Activated naive CD8-positive, alpha-beta T cell treated with anti-CD3 and anti-CD28 coated beads for 36 hours (primary cell): ENCODE measurements around the gene PTPRM. TPM values are rescaled to one million over a fixed set of nuclear protein-coding genes. Genes with fewer than 3 reads are reported as not detected.

Experiments used
- DNase-seq: peaks from one replicate; pipeline ENCODE4 v3.0.0; 2021
- H3K27ac Mint-ChIP-seq: one replicate; pipeline ENCODE4 v1.8.0; 2022; ENCODE audit warnings: mild to moderate bottlenecking, moderate library complexity, mixed read lengths
- H3K27me3 Mint-ChIP-seq: one replicate; pipeline ENCODE4 v1.8.0; 2022; ENCODE audit warnings: mild to moderate bottlenecking, mixed read lengths
- H3K36me3 Mint-ChIP-seq: one replicate; pipeline ENCODE4 v1.8.0; 2021; ENCODE audit warnings: mild to moderate bottlenecking, mixed read lengths
- H3K4me1 Mint-ChIP-seq: one replicate; pipeline ENCODE4 v1.8.0; 2021; ENCODE audit warnings: mixed read lengths
- H3K4me3 Mint-ChIP-seq: one replicate; pipeline ENCODE4 v1.8.0; 2022; ENCODE audit warnings: mild to moderate bottlenecking, moderate library complexity, mixed read lengths
- H3K9me3 Mint-ChIP-seq: one replicate; pipeline ENCODE4 v1.8.0; 2022; ENCODE audit warnings: mixed read lengths
- total RNA-seq, 2 experiments: library from RNA; stranded (reverse); gene quantifications; one replicate each; pipeline ENCODE4 v1.2.3, GENCODE V29; 2021

The PTPRM gene
- total RNA-seq, 2 experiments from 2014 or later, result 0.22 to 0.52 TPM

DNA sequence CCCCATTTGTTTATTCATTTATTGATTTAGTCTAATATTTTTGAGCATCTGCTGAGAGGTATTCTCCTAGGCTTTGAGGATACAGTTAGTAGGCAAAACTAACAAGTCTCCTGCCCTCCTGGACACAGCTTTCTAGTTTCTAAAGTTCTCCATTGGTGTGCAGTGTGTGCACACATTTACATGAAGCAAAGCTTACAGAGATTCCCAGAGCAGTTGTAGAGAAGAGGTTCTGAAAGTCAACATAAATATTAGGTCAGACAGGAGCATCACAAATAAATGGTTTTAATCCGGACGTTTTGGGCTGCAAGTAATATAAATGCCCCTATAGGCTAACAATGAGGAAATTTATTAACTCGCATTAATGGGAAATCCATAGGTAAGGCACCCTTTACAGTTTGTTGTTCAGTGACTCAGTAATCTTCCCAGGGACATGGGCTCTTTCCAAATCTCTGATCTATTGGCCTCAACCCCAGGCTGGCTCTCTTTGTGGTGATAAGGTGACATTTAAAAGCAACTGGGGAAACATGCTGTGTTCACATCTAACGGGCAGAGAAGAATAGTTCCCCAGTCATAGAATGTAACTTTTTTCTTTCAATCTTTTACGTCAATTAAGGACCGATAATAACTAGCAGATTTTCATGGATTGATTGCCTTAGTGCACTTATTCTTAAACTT, 407.2 kb downstream of the PTPRM start:
- H3K4me1 Mint-ChIP-seq, result no peaks in the 10 kb centered on the region
- no peak overlapping the region for H3K27ac Mint-ChIP-seq

DNA sequence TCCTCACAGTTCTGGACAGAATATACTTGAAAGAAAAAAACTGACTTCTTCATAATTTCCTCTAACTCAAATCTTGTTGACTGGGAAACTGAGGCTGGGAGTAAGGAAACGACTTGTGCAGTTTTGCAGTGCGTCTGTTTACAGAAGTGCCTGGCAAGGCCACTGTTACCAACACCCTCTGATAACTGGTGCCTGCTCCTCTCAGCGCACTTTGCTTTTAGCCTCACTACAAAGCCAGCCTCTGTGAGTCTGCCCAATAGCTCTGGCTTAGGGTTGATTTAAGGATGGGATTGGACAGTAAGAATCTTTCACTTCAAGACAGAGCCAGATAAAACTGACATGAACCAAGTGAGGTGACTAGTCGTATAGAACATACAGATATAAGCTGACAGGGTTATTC, 410.8 kb downstream of the PTPRM start:
- Mint-ChIP-seq H3K4me3 (no peak overlapping the region), H3K27me3 (no peaks in the 10 kb centered on the region), H3K9me3 (no peaks in the 10 kb centered on the region), H3K36me3 (no peaks in the 10 kb centered on the region), H3K4me1 (no peaks in the 10 kb centered on the region), H3K27ac (no peak overlapping the region)
- DNase-seq, result no peak

More for the DNA sequence above, 407.2 kb downstream of the PTPRM start:
- H3K27me3 Mint-ChIP-seq, result no peaks in the 10 kb centered on the region
- DNase-seq, result no peak
- no peaks in the 10 kb centered on the region for H3K36me3 Mint-ChIP-seq
- H3K4me3 Mint-ChIP-seq, result no peak overlapping the region
- H3K9me3 Mint-ChIP-seq, result no peaks in the 10 kb centered on the region

- Mint-ChIP-seq H3K4me3 (no peak overlapping the region), H3K27ac (no peak overlapping the region), H3K27me3 (no peaks in the 10 kb centered on the region)
These were observed 411.7 kb downstream of the PTPRM start for GRCh38 chr18:7978834-7979233.

DNA sequence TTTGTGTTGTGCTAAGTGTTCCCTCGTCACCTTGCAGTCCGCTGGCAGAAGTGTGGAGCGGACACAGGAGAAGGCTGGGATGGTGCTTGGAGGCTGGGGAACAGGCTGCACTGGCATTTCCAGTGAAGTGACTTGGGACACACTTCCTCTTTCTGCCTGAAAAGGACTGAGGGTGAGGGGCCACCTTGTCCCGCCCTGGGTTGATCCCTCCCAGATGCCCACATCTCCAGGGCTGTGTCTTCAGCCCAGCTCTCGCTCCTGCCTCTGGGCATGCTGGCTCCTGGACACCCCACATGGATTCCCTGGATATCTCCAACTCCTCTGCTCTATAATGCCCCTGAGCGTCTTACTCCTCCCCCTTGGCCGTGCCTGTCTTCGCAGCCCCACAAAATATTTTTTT, 412.6 kb downstream of the PTPRM start:
- no peaks in the 10 kb centered on the region for H3K36me3 Mint-ChIP-seq
- H3K27ac Mint-ChIP-seq, result no peak overlapping the region
- H3K27me3 Mint-ChIP-seq, result no peaks in the 10 kb centered on the region
- no peaks in the 10 kb centered on the region for H3K4me1 Mint-ChIP-seq
- H3K4me3 Mint-ChIP-seq, result no peak overlapping the region
- DNase-seq, result no peak
- H3K9me3 Mint-ChIP-seq, result no peaks in the 10 kb centered on the region

More at GRCh38 chr18:7978834-7979233, 411.7 kb downstream of the PTPRM start:
- Mint-ChIP-seq H3K9me3 (no peaks in the 10 kb centered on the region), H3K4me1 (no peaks in the 10 kb centered on the region), H3K36me3 (no peaks in the 10 kb centered on the region)
- no peak for DNase-seq

DNA sequence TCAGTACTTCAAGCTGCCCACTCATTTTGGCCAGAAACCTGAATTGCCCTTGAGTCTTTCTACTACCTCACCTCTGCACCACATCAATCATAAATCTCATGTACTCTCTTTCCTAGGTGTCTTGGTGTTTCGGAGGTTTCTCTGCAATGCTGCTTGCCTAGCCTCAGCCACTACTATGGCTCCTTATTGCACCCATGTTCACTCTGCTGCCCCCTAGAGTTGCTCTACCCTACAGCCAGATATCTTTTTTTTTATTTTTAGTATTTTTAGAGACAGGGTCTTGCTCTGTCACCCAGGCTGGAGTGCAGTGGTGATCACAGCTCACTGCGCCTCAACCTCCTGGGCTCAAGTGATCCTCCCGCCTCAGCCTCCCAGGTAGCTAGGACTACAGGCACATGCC, 413.0 kb downstream of the PTPRM start:
- DNase-seq, result no peak
- H3K4me3 Mint-ChIP-seq, result no peak overlapping the region
- H3K27me3 Mint-ChIP-seq, result no peaks in the 10 kb centered on the region

GRCh38 chr18:7980656-7981055, 413.5 kb downstream of the PTPRM start:
- no peak for DNase-seq
- H3K27me3 Mint-ChIP-seq, result no peaks in the 10 kb centered on the region
- no peak overlapping the region for H3K4me3 Mint-ChIP-seq
- no peaks in the 10 kb centered on the region for H3K4me1 Mint-ChIP-seq
- H3K27ac Mint-ChIP-seq, result no peak overlapping the region
- no peaks in the 10 kb centered on the region for H3K9me3 Mint-ChIP-seq
- no peaks in the 10 kb centered on the region for H3K36me3 Mint-ChIP-seq

More for the DNA sequence above, 413.0 kb downstream of the PTPRM start:
- H3K4me1 Mint-ChIP-seq, result no peaks in the 10 kb centered on the region
- no peak overlapping the region for H3K27ac Mint-ChIP-seq
- H3K36me3 Mint-ChIP-seq, result no peaks in the 10 kb centered on the region
- H3K9me3 Mint-ChIP-seq, result no peaks in the 10 kb centered on the region

DNA sequence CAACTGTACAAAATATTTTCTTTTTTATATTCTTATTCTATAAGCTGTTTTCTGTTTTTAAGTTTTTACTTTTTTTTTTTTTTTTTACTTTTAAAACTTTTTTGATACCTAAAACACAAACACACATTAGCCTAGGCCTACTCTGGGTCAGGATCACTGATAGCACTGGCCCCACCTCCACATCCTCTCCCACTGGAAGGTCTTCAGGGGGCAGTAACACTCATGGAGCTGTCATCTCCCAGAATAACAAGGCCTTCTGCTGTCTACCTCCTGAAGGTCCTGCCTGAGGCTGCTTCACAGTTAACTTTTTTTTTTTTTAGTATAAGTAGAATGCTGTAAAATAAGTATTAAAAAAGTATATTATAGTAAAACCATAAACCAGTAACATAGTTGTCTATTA, 415.1 kb downstream of the PTPRM start:
- Mint-ChIP-seq H3K4me3 (no peak overlapping the region), H3K36me3 (no peaks in the 10 kb centered on the region), H3K9me3 (no peaks in the 10 kb centered on the region)

GRCh38 chr18:7987284-7987976, 420.3 kb downstream of the PTPRM start:
- H3K4me1 Mint-ChIP-seq, result no peaks in the 10 kb centered on the region
- H3K9me3 Mint-ChIP-seq, result peaks cover 4% of the 10 kb centered on the region
- H3K4me3 Mint-ChIP-seq, result no peak overlapping the region
- DNase-seq, result no peak
- no peak overlapping the region for H3K27ac Mint-ChIP-seq
- no peaks in the 10 kb centered on the region for H3K36me3 Mint-ChIP-seq
- H3K27me3 Mint-ChIP-seq, result no peaks in the 10 kb centered on the region

More for the DNA sequence above, 415.1 kb downstream of the PTPRM start:
- no peak overlapping the region for H3K27ac Mint-ChIP-seq
- DNase-seq, result no peak
- no peaks in the 10 kb centered on the region for H3K4me1 Mint-ChIP-seq
- H3K27me3 Mint-ChIP-seq, result no peaks in the 10 kb centered on the region

GRCh38 chr18:7990670-7991069, 423.6 kb downstream of the PTPRM start:
- Mint-ChIP-seq H3K36me3 (no peaks in the 10 kb centered on the region), H3K4me1 (no peaks in the 10 kb centered on the region), H3K27ac (no peak overlapping the region), H3K9me3 (peaks cover 14% of the 10 kb centered on the region), H3K27me3 (no peaks in the 10 kb centered on the region), H3K4me3 (no peak overlapping the region)
- DNase-seq, result no peak

- no peaks in the 10 kb centered on the region for H3K36me3 Mint-ChIP-seq
These were observed 434.7 kb downstream of the PTPRM start for GRCh38 chr18:8001711-8002301.

DNA sequence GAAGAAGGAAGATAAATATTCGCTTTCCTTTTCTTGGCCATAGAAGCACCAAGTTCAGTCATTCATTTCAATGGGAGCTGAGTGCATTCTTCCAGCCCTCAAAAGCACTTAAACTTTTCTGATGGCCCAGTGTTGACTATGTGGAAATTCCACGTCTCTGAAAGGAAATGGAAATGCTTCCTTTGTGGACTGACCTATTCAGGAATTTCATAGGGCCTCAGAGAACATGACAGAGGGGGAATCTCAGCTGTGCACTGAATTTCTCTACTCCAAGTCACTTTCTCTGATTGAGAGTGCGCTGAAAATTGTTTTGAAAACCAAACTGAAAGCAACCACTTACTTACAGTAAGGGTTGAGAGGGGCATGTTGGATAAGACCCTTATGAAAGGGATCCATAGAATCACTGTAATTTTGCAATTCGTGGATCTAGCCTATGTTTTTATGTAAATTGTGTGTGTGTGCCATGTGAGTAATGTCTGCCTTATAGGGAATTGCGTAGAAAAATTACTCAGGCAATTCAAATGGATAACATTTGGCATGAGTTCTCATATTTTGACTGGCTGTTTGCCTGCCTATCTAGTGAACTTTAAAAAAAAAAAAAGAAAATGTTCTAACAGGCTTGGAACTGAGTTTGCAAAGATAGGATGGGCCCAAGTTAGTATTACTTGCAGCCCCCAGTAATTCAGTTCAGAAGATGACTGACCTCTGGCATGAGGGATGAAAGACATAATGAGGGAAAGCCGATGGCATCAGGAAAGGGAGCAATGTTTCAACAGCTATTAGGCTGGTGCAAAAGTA, 437.0 kb downstream of the PTPRM start:
- no peaks in the 10 kb centered on the region for H3K27me3 Mint-ChIP-seq
- no peak overlapping the region for H3K4me3 Mint-ChIP-seq
- no peaks in the 10 kb centered on the region for H3K4me1 Mint-ChIP-seq
- H3K27ac Mint-ChIP-seq, result no peak overlapping the region
- no peaks in the 10 kb centered on the region for H3K36me3 Mint-ChIP-seq
- H3K9me3 Mint-ChIP-seq, result no peaks in the 10 kb centered on the region
- no peak for DNase-seq

More at GRCh38 chr18:8001711-8002301, 434.7 kb downstream of the PTPRM start:
- no peak for DNase-seq
- Mint-ChIP-seq H3K27me3 (no peaks in the 10 kb centered on the region), H3K4me3 (no peak overlapping the region), H3K9me3 (no peaks in the 10 kb centered on the region), H3K27ac (no peak overlapping the region), H3K4me1 (no peaks in the 10 kb centered on the region)

GRCh38 chr18:8004792-8005191, 437.7 kb downstream of the PTPRM start:
- H3K4me3 Mint-ChIP-seq, result no peak overlapping the region
- no peaks in the 10 kb centered on the region for H3K36me3 Mint-ChIP-seq
- H3K27ac Mint-ChIP-seq, result no peak overlapping the region
- no peaks in the 10 kb centered on the region for H3K27me3 Mint-ChIP-seq
- DNase-seq, result no peak
- no peaks in the 10 kb centered on the region for H3K9me3 Mint-ChIP-seq
- no peaks in the 10 kb centered on the region for H3K4me1 Mint-ChIP-seq

DNA sequence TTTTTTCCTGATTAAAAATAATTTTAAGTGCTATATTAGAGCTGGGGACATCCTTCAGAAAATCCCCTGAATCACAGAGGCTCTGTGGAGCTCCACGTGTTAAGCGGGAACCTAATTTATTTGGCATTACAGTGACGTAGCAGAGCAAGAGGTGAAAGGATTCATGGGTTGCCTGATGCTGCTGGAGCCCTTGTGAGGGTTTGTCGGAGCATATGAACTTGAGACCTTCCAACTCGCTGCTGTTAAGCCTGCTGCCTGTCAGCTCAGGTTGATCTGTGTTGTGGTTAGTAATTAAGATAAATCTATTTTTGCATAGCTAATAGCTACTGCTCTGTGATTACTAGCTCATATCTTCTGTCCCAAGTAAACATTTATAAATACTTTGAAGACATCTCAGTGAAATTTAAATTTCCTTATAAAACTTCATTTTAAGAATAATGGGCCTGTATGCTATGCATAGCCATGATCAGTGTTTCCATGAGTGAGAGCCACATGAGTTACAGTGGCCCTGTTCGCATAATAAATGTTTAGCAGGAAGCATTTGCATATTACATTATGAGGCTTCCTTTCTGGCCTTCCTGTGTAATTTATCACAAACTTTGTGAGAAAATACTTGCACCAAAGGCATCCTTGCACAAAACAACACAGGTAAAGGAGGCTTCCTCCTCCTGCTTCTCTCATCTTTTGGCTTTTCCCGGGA, 438.9 kb downstream of the PTPRM start:
- H3K9me3 Mint-ChIP-seq, result no peaks in the 10 kb centered on the region
- H3K27ac Mint-ChIP-seq, result no peak overlapping the region
- H3K4me3 Mint-ChIP-seq, result no peak overlapping the region
- H3K27me3 Mint-ChIP-seq, result no peaks in the 10 kb centered on the region
- DNase-seq, result no peak
- no peaks in the 10 kb centered on the region for H3K36me3 Mint-ChIP-seq
- no peaks in the 10 kb centered on the region for H3K4me1 Mint-ChIP-seq

- no peaks in the 10 kb centered on the region for H3K27me3 Mint-ChIP-seq
- no peak for DNase-seq
- H3K36me3 Mint-ChIP-seq, result no peaks in the 10 kb centered on the region
- no peak overlapping the region for H3K4me3 Mint-ChIP-seq
- H3K4me1 Mint-ChIP-seq, result no peaks in the 10 kb centered on the region
- no peaks in the 10 kb centered on the region for H3K9me3 Mint-ChIP-seq
- no peak overlapping the region for H3K27ac Mint-ChIP-seq
These were observed 439.9 kb downstream of the PTPRM start for GRCh38 chr18:8006979-8007378.
